ENCODE measurements around the gene SCN5A. TPM values are rescaled to one million over a fixed set of nuclear protein-coding genes. Genes with fewer than 3 reads are reported as not detected.

SCN5A gene
- total RNA-seq, 1 experiment from 2014 or later = 13.6 TPM

GRCh38 chr3:38565339-38566214 is 83.9 kb downstream of the SCN5A start:
- no peak for DNase-seq (ENCODE audit: low spot score)
- ATAC-seq = no peak
- no peak for TF ChIP-seq ZSCAN18 (CRISPR knock-in tag; IDR thresholded peaks at IDR 0.05)
- no peak for TF ChIP-seq GABPB1 (CRISPR knock-in tag; IDR thresholded peaks at IDR 0.05)
- no peak for TF ChIP-seq USF2 (CRISPR knock-in tag; IDR thresholded peaks at IDR 0.05)
- no peak for TF ChIP-seq ZBTB21 (CRISPR knock-in tag; IDR thresholded peaks at IDR 0.05; ENCODE audit: borderline replicate concordance)
- TF ChIP-seq GRHL2 (CRISPR knock-in tag; IDR thresholded peaks at IDR 0.05; ENCODE audit: insufficient replicate concordance, severe bottlenecking) = no peak
- TF ChIP-seq NFYB (CRISPR knock-in tag; conservative IDR thresholded peaks at IDR 0.05; ENCODE audit: low read depth) = no peak
- no peak for TF ChIP-seq CBFB (CRISPR knock-in tag; IDR thresholded peaks at IDR 0.05; ENCODE audit: low read depth)
- no peak for TF ChIP-seq NR2C2 (CRISPR knock-in tag; IDR thresholded peaks at IDR 0.05)
- TF ChIP-seq FOXP1 (CRISPR knock-in tag; IDR thresholded peaks at IDR 0.05; ENCODE audit: borderline replicate concordance) = no peak
- TF ChIP-seq EMX1 (CRISPR knock-in tag; IDR thresholded peaks at IDR 0.05) = no peak
- no peak for TF ChIP-seq SOX15 (CRISPR knock-in tag; IDR thresholded peaks at IDR 0.05)
- H3K27me3 Mint-ChIP-seq (ENCODE audit: low read depth) = no peaks in the 10 kb centered on the region; the same call in 1 of the 2 replicates
- ChIA-PET POLR2A (no interaction called here), CTCF (interaction anchor here (1.0 kb wide), 1 partner anchor 37 kb away, joined by 3 read pairs; no protein-coding TSS in a partner anchor)
- no peaks in the 10 kb centered on the region for H3K9me3 Mint-ChIP-seq
- H3K4me1 Mint-ChIP-seq = no peaks in the 10 kb centered on the region
- H3K4me3 Mint-ChIP-seq = no peak overlapping the region
- H3K36me3 Mint-ChIP-seq = no peaks in the 10 kb centered on the region
- peak overlapping the region; percentile 29; the same call in 1 of the 2 replicates for H3K27ac Mint-ChIP-seq

- Mint-ChIP-seq H3K27ac (no peak overlapping the region), H3K4me1 (no peaks in the 10 kb centered on the region), H3K9me3 (peaks cover 5% of the 10 kb centered on the region; the same call in 1 of the 2 replicates), H3K36me3 (peaks cover 2% of the 10 kb centered on the region; the same call in 1 of the 2 replicates), H3K27me3 (ENCODE audit: low read depth) (no peaks in the 10 kb centered on the region; the same call in 1 of the 2 replicates), H3K4me3 (no peak overlapping the region)
- DNase-seq (ENCODE audit: low spot score) = no peak
- CTCF ChIA-PET = interaction anchor here (1.0 kb wide), 1 partner anchor 36 kb away, joined by 3 read pairs; no protein-coding TSS in a partner anchor
- POLR2A ChIA-PET = no interaction called here
- ATAC-seq = no peak
- no peak for TF ChIP-seq ZNF423 (CRISPR knock-in tag; IDR thresholded peaks at IDR 0.05)
- no peak for TF ChIP-seq TEAD1 (CRISPR knock-in tag; IDR thresholded peaks at IDR 0.05)
- no peak for TF ChIP-seq ZNF396 (CRISPR knock-in tag; IDR thresholded peaks at IDR 0.05; ENCODE audit: borderline replicate concordance)
- no peak for TF ChIP-seq USF2 (CRISPR knock-in tag; IDR thresholded peaks at IDR 0.05)
- no peak for TF ChIP-seq NFE2L1 (CRISPR knock-in tag; IDR thresholded peaks at IDR 0.05)
- no peak for TF ChIP-seq TCF7 (CRISPR knock-in tag; IDR thresholded peaks at IDR 0.05; ENCODE audit: low read depth)
- no peak for TF ChIP-seq ATF1 (CRISPR knock-in tag; IDR thresholded peaks at IDR 0.05)
- TF ChIP-seq ZNF425 (CRISPR knock-in tag; conservative IDR thresholded peaks at IDR 0.05) = no peak
- no peak for TF ChIP-seq STAT6 (CRISPR knock-in tag; conservative IDR thresholded peaks at IDR 0.05; ENCODE audit: low read depth)
- TF ChIP-seq ZNF512 (CRISPR knock-in tag; IDR thresholded peaks at IDR 0.05; ENCODE audit: borderline replicate concordance) = no peak
- no peak for TF ChIP-seq MXD4 (CRISPR knock-in tag; IDR thresholded peaks at IDR 0.05; ENCODE audit: borderline replicate concordance)
These were observed 84.7 kb downstream of the SCN5A start for GRCh38 chr3:38564631-38565338.

Measured in WTC11 (cell line).